HepG2 (cell line): ENCODE data around the gene CTDSP1. TPM values are rescaled to one million over a fixed set of nuclear protein-coding genes. Genes with fewer than 3 reads are reported as not detected.

Source experiments
- LCORL ChIP-seq, 2 experiments: fragments of 450-650 bp in 1 of 2; sonication (generic) in 1 of 2; formaldehyde crosslinking in 1 of 2; IDR thresholded peaks; 2 replicates each; pipeline versions ENCODE4 v1.5.0 to v1.6.1; 2017 to 2020; ENCODE audit warnings: antibody characterized with exemption in 1 of 2, missing genetic modification reagents in 1 of 2
- MAFK ChIP-seq, 2 experiments: IDR thresholded peaks in 1 of 2; conservative IDR thresholded peaks in 1 of 2; 2 replicates each; pipeline ENCODE4 v1.6.1; 2011; ENCODE audit warnings: improper control_type of control experiment in 2 of 2, low read length in 2 of 2
- MEIS1 ChIP-seq: sonication (generic); formaldehyde crosslinking; IDR thresholded peaks from 2 replicates; pipeline ENCODE4 v1.9.0; 2021; ENCODE audit warnings: mild to moderate bottlenecking, missing genetic modification reagents, moderate library complexity, borderline replicate concordance
- ONECUT2 ChIP-seq: sonication (generic); formaldehyde crosslinking; IDR thresholded peaks from 2 replicates; pipeline ENCODE4 v1.4.0; 2020; ENCODE audit warnings: missing genetic modification reagents
- PHF20 ChIP-seq: sonication (generic); formaldehyde crosslinking; IDR thresholded peaks from 2 replicates; pipeline ENCODE4 v1.5.0; 2020; ENCODE audit warnings: mild to moderate bottlenecking, missing genetic modification reagents
- POLR2A ChIP-seq, 2 experiments: IDR thresholded peaks; 2 replicates each; pipeline ENCODE4 v1.6.1; 2011; ENCODE audit warnings: low read depth in 2 of 2, low read length in 2 of 2, mild to moderate bottlenecking in 1 of 2, moderate library complexity in 1 of 2; ENCODE audit not compliant: insufficient read depth in 1 of 2
- POLR2G ChIP-seq: fragments of 200-400 bp; formaldehyde crosslinking; IDR thresholded peaks from 2 replicates; pipeline ENCODE4 v1.6.1; 2018; ENCODE audit warnings: mild to moderate bottlenecking, low read depth, low read length, moderate library complexity
- RXRA ChIP-seq: sonication (generic); formaldehyde crosslinking; IDR thresholded peaks from 2 replicates; pipeline ENCODE4 v1.5.1; 2020; ENCODE audit warnings: missing genetic modification reagents
- SCMH1 ChIP-seq: sonication (generic); formaldehyde crosslinking; IDR thresholded peaks from 2 replicates; pipeline ENCODE4 v1.9.0; 2021; ENCODE audit warnings: missing genetic modification reagents, mild to moderate bottlenecking, borderline replicate concordance
- SPEN ChIP-seq: sonication (generic); formaldehyde crosslinking; IDR thresholded peaks from 2 replicates; pipeline ENCODE4 v1.5.1; 2020; ENCODE audit warnings: low read depth, mild to moderate bottlenecking, missing genetic modification reagents
- TAF1 ChIP-seq: sonication (generic); formaldehyde crosslinking; IDR thresholded peaks from 2 replicates; pipeline ENCODE4 v1.4.0; 2020; ENCODE audit warnings: missing genetic modification reagents
- ZFP36L1 ChIP-seq: sonication (generic); formaldehyde crosslinking; IDR thresholded peaks from 2 replicates; pipeline ENCODE4 v1.8.0; 2022; ENCODE audit warnings: mild to moderate bottlenecking, missing genetic modification reagents, moderate library complexity
- ZMYM3 ChIP-seq: sonication (generic); formaldehyde crosslinking; IDR thresholded peaks from 2 replicates; pipeline ENCODE4 v1.5.1; 2020; ENCODE audit warnings: mild to moderate bottlenecking, missing genetic modification reagents
- ZNF124 ChIP-seq: sonication (generic); formaldehyde crosslinking; IDR thresholded peaks from 2 replicates; pipeline ENCODE4 v1.4.0; 2020; ENCODE audit warnings: missing genetic modification reagents
- ZNF501 ChIP-seq: sonication (generic); formaldehyde crosslinking; IDR thresholded peaks from 2 replicates; pipeline ENCODE4 v1.5.1; 2020; ENCODE audit warnings: mild to moderate bottlenecking, moderate library complexity, missing genetic modification reagents
- ZNF619 ChIP-seq: sonication (generic); formaldehyde crosslinking; IDR thresholded peaks from 2 replicates; pipeline ENCODE4 v1.4.0; 2020; ENCODE audit warnings: mild to moderate bottlenecking, missing genetic modification reagents
- ZNF816 ChIP-seq: sonication (generic); formaldehyde crosslinking; IDR thresholded peaks from 2 replicates; pipeline ENCODE4 v1.8.0; 2022; ENCODE audit warnings: missing genetic modification reagents, mild to moderate bottlenecking, borderline replicate concordance
- polyA plus RNA-seq, 8 experiments: library from polyadenylated mRNA; depleted of rRNA in 3 of 8; stranded (reverse) in 7 of 8; unstranded in 1 of 8; fragments of >200 nt; fragmentation: Illumina TruSeq in 4 of 8; extraction: Trizol in 4 of 8; gene quantifications; 2 replicates each; pipeline versions ENCODE4 v1.2.1 to v1.2.3, GENCODE V29; 2011 to 2016; ENCODE audit warnings: low read depth in 4 of 8, missing spikeins in 1 of 8, mixed read lengths in 1 of 8; ENCODE audit not compliant: insufficient read depth in 1 of 8
- total RNA-seq, 5 experiments: library from RNA; depleted of rRNA; stranded (reverse); fragments of >200 nt; fragmentation: Illumina TruSeq; extraction: Trizol; gene quantifications; 2 replicates each; pipeline ENCODE4 v1.2.3, GENCODE V29; 2016; ENCODE audit warnings: low read depth in 1 of 5
- TF ChIP-seq, protein P1 (sequence below), 2 experiments: sonication (generic) in 1 of 2; formaldehyde crosslinking in 1 of 2; IDR thresholded peaks; 2 replicates each; pipeline versions ENCODE4 v1.4.0 to v1.6.1; 2018 to 2020; ENCODE audit warnings: missing genetic modification reagents in 2 of 2, borderline replicate concordance in 1 of 2, low read depth in 1 of 2, mild to moderate bottlenecking in 1 of 2, missing biosample characterization in 1 of 2
- TF ChIP-seq, protein P2 (sequence below): sonication (generic); formaldehyde crosslinking; IDR thresholded peaks from 2 replicates; pipeline ENCODE4 v1.5.1; 2020; ENCODE audit warnings: mild to moderate bottlenecking, missing genetic modification reagents, moderate library complexity
- TF ChIP-seq, protein P3 (sequence below): sonication (generic); formaldehyde crosslinking; IDR thresholded peaks from 2 replicates; pipeline ENCODE4 v1.5.0; 2020; ENCODE audit warnings: mild to moderate bottlenecking, missing genetic modification reagents, borderline replicate concordance

The CTDSP1 gene
- total and polyA plus RNA-seq, 2 of the 13 experiments (the other 11 are each of a cell fraction or from before 2014, with no cell fraction given) = 91.0 to 268 TPM

- TF ChIP-seq, protein P1, sequence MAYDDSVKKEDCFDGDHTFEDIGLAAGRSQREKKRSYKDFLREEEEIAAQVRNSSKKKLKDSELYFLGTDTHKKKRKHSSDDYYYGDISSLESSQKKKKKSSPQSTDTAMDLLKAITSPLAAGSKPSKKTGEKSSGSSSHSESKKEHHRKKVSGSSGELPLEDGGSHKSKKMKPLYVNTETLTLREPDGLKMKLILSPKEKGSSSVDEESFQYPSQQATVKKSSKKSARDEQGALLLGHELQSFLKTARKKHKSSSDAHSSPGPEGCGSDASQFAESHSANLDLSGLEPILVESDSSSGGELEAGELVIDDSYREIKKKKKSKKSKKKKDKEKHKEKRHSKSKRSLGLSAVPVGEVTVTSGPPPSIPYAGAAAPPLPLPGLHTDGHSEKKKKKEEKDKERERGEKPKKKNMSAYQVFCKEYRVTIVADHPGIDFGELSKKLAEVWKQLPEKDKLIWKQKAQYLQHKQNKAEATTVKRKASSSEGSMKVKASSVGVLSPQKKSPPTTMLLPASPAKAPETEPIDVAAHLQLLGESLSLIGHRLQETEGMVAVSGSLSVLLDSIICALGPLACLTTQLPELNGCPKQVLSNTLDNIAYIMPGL (CRISPR knock-in tag; IDR thresholded peaks at IDR 0.05; ENCODE audit: borderline replicate concordance in 1 of 2, low read depth in 1 of 2) = peak; percentile 33 to 44; a peak in 1 of 4 replicates
- TF ChIP-seq PHF20 (CRISPR knock-in tag) (peak; percentile 61; the same call in 1 of the 2 replicates), TAF1 (no peak), MAFK (conservative IDR thresholded peaks at IDR 0.05 in 1 of 2, IDR thresholded peaks at IDR 0.05 in 1 of 2; ENCODE audit: low read length in 2 of 2) (peak in 1 of 2 experiments; percentile 9; a peak in 1 of 4 replicates), ZMYM3 (CRISPR knock-in tag) (peak; percentile 59; the same call in 1 of the 2 replicates), RXRA (peak; percentile 52; the same call in 1 of the 2 replicates), POLR2G (peak; percentile 58), SPEN (CRISPR knock-in tag) (peak; percentile 45; the same call in 1 of the 2 replicates), ZFP36L1 (peak; percentile 28; the same call in 1 of the 2 replicates), LCORL (IDR thresholded peaks at IDR 0.05) (no peak), LCORL (CRISPR knock-in tag; IDR thresholded peaks at IDR 0.05) (0 out of 2 replicates have a peak, but pooled peaks have one; percentile 41), POLR2A (IDR thresholded peaks at IDR 0.05; ENCODE audit: insufficient read depth in 1 of 2, low read depth in 2 of 2, low read length in 2 of 2) (peak in 1 of 2 experiments; percentile 45; a peak in 2 of 4 replicates), ZNF816 (CRISPR knock-in tag) (0 out of 2 replicates have a peak, but pooled peaks have one; percentile 23), ONECUT2 (CRISPR knock-in tag) (no peak), ZNF619 (CRISPR knock-in tag) (0 out of 2 replicates have a peak, but pooled peaks have one; percentile 15), MEIS1 (CRISPR knock-in tag) (peak; percentile 66; the same call in 1 of the 2 replicates), SCMH1 (CRISPR knock-in tag) (no peak), ZNF124 (0 out of 2 replicates have a peak, but pooled peaks have one; percentile 23), ZNF501 (CRISPR knock-in tag) (peak; percentile 47; the same call in 1 of the 2 replicates)
- TF ChIP-seq, protein P2, sequence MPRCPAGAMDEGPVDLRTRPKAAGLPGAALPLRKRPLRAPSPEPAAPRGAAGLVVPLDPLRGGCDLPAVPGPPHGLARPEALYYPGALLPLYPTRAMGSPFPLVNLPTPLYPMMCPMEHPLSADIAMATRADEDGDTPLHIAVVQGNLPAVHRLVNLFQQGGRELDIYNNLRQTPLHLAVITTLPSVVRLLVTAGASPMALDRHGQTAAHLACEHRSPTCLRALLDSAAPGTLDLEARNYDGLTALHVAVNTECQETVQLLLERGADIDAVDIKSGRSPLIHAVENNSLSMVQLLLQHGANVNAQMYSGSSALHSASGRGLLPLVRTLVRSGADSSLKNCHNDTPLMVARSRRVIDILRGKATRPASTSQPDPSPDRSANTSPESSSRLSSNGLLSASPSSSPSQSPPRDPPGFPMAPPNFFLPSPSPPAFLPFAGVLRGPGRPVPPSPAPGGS = peak; percentile 26; the same call in 1 of the 2 replicates
- TF ChIP-seq, protein P3, sequence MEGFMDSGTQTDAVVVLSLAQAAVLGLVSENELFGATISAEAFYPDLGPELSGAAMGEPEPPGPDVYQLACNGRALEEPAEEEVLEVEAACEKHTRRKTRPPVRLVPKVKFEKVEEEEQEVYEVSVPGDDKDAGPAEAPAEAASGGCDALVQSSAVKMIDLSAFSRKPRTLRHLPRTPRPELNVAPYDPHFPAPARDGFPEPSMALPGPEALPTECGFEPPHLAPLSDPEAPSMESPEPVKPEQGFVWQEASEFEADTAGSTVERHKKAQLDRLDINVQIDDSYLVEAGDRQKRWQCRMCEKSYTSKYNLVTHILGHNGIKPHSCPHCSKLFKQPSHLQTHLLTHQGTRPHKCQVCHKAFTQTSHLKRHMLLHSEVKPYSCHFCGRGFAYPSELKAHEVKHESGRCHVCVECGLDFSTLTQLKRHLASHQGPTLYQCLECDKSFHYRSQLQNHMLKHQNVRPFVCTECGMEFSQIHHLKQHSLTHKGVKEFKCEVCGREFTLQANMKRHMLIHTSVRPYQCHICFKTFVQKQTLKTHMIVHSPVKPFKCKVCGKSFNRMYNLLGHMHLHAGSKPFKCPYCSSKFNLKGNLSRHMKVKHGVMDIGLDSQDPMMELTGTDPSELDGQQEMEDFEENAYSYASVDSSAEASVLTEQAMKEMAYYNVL (CRISPR knock-in tag) = peak; percentile 55; the same call in 1 of the 2 replicates
Measured at GRCh38 chr2:218354850-218355443, 44.7 kb upstream of the CTDSP1 start (continued).
